Right atrium auricular region (tissue), 2 donors: ENCODE results near the gene RPTOR. TPM values are rescaled to one million over a fixed set of nuclear protein-coding genes. Genes with fewer than 3 reads are reported as not detected.

Experiments
- DNase-seq: peaks from one replicate; pipeline ENCODE4 v3.0.0-alpha.2; 2019; ENCODE audit warnings: low spot score
- H3K27ac ChIP-seq, 2 donors: fragments of 200-600 bp; sonication (generic); 1 replicate in 1 of 2; 2 replicates in 1 of 2; pipeline ENCODE4 v1.5.1; 2016 to 2019
- H3K27me3 ChIP-seq, 2 donors: fragments of 200-600 bp; sonication (generic); one replicate each; pipeline versions ENCODE4 v1.5.1 to v1.6.0; 2017 to 2019
- H3K36me3 ChIP-seq: fragments of 200-600 bp; sonication (generic); one replicate; pipeline ENCODE4 v1.5.1; 2016
- H3K4me1 ChIP-seq, 2 donors: fragments of 200-600 bp; sonication (generic); one replicate each; pipeline versions ENCODE4 v1.5.1 to v1.6.0; 2017 to 2019
- H3K4me3 ChIP-seq, 2 donors: fragments of 200-600 bp; sonication (generic); 1 replicate in 1 of 2; 2 replicates in 1 of 2; pipeline ENCODE4 v1.5.1; 2017 to 2019; ENCODE audit warnings: mild to moderate bottlenecking in 1 of 2, moderate library complexity in 1 of 2
- H3K9me3 ChIP-seq, 2 donors: fragments of 200-600 bp; sonication (generic); one replicate each; pipeline ENCODE4 v1.5.1; 2019
- CTCF ChIP-seq, 2 donors: fragments of 200-600 bp; sonication (generic); IDR thresholded peaks; one replicate each; pipeline ENCODE4 v1.5.1; 2019; ENCODE audit warnings: antibody characterized with exemption in 2 of 2
- total RNA-seq, 2 donors: library from RNA; depleted of rRNA; stranded (reverse); fragments of >200 nt; gene quantifications; one replicate each; pipeline ENCODE4 v1.1.0, GENCODE V29; 2016

RPTOR gene
- total RNA-seq, 2 donors from 2014 or later: 19.9 to 22.6 TPM

DNA sequence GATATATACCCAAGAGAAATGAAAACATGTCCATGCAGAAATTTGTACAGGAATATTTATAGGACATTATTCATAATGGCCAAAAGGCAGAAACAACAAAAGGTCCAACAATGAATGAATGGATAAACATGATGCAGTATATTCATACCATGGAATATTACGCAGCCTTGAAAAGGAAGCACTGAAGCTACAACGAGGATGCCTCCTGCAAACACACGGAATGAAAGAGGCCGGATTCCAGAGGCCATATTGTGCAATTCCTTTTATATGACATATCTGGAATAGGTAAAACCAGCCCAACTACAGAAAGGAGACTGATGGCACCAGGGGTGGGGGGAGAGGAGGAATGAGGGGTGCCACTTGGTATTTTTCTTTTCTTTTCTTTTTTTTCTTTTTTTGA, 432.5 kb downstream of the RPTOR start:
- DNase-seq: no peak
- no peaks in the 10 kb centered on the region for H3K27me3 ChIP-seq
- H3K9me3 ChIP-seq: no peaks in the 10 kb centered on the region
- no peaks in the 10 kb centered on the region for H3K36me3 ChIP-seq
- no peak overlapping the region for H3K4me3 ChIP-seq
- peaks cover 0 to 13% of the 10 kb centered on the region in 2 donors for H3K4me1 ChIP-seq
- TF ChIP-seq CTCF (IDR thresholded peaks at IDR 0.05): no peak
- H3K27ac ChIP-seq: no peak overlapping the region

GRCh38 chr17:80978499-80979497, 434.2 kb downstream of the RPTOR start:
- no peak for DNase-seq
- H3K27me3 ChIP-seq: no peaks in the 10 kb centered on the region
- H3K4me1 ChIP-seq: peaks cover 0 to 13% of the 10 kb centered on the region in 2 donors
- H3K27ac ChIP-seq: no peak overlapping the region
- TF ChIP-seq CTCF (IDR thresholded peaks at IDR 0.05): no peak
- H3K9me3 ChIP-seq: no peaks in the 10 kb centered on the region
- H3K4me3 ChIP-seq: no peak overlapping the region
- H3K36me3 ChIP-seq: no peaks in the 10 kb centered on the region

- no peak for DNase-seq
- Histone ChIP-seq H3K4me1 (peaks cover 0 to 18% of the 10 kb centered on the region in 2 donors), H3K4me3 (no peak overlapping the region), H3K36me3 (no peaks in the 10 kb centered on the region), H3K9me3 (no peaks in the 10 kb centered on the region), H3K27me3 (no peaks in the 10 kb centered on the region), H3K27ac (no peak overlapping the region)
- no peak for TF ChIP-seq CTCF (IDR thresholded peaks at IDR 0.05)
These were observed 435.1 kb downstream of the RPTOR start for GRCh38 chr17:80979547-80980378.

- Histone ChIP-seq H3K27ac (no peak overlapping the region), H3K9me3 (no peaks in the 10 kb centered on the region), H3K4me3 (no peak overlapping the region), H3K4me1 (peaks cover 0 to 20% of the 10 kb centered on the region in 2 donors), H3K36me3 (no peaks in the 10 kb centered on the region), H3K27me3 (no peaks in the 10 kb centered on the region)
- no peak for TF ChIP-seq CTCF (IDR thresholded peaks at IDR 0.05)
- DNase-seq: no peak
These were observed 435.9 kb downstream of the RPTOR start for GRCh38 chr17:80980397-80981061.

GRCh38 chr17:80981062-80981902, 436.6 kb downstream of the RPTOR start:
- no peak for DNase-seq
- no peaks in the 10 kb centered on the region for H3K27me3 ChIP-seq

More at GRCh38 chr17:80981062-80981902, 436.6 kb downstream of the RPTOR start:
- peak; percentile 90 to 99 for TF ChIP-seq CTCF (IDR thresholded peaks at IDR 0.05)
- H3K9me3 ChIP-seq: no peaks in the 10 kb centered on the region
- H3K27ac ChIP-seq: no peak overlapping the region
- H3K4me1 ChIP-seq: peaks cover 0 to 20% of the 10 kb centered on the region in 2 donors
- no peaks in the 10 kb centered on the region for H3K36me3 ChIP-seq
- H3K4me3 ChIP-seq: peak overlapping the region in 1 of 2 donors; percentile 13
